ENCODE measurements around the gene EFHC2.

GRCh38 chrX:44245733-44246132 lies 97.7 kb downstream of the EFHC2 start:
- TF ChIP-seq EZH2 (IDR thresholded peaks at IDR 0.05; ENCODE audit: low read depth) (no peak), CTCF (conservative IDR thresholded peaks at IDR 0.05) (no peak)
